ENCODE measurements around the gene UBE2D3.
"Not testable (repeated sequence)": the region's sequence is repeated elsewhere in the genome, so short reads cannot be mapped to it uniquely, and the experiment has no call there.

Gene UBE2D3

DNA sequence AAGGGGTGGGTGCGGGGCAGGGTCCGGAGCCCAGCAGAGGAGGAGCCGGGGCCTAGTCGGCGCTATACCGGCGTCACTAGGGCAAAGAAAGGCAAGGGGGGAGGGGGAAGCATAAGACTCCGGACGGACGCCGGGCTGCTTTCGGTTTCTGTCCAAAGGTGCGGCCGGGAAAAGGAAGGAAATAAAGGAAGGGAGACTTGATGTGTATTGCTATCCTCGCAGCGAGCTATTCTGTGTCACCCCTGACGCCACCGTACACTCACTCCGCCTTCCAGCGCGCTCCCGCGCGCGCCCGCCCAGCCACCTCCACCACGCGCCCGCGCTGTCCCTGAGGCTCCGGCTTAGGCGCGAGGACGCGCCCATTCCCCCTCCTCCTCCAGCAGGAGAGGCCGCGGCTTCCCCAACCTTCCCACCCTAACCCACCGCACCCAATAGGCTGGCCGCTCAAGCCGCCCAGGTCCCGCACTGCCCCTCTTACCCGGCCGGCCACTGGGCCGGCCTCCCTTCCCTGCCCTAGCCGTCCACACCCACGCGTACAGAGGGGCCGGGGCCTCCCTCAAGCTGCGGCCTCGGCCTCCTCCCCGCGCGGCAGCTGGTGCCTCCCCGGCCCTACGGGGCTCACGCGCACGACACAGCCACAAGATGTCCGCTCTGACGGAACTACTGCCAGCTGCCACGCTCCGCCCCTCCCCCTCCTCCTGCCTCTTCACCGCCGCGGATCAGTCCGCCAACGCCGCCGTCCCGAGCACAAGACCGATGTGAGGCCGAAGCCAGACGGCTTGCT is at the start of gene UBE2D3:
Gene UBE2D3, minus strand, starts transcription at position 662 of the 784 bp plus-strand sequence. CDS start 1,043 bp downstream, outside the sequence.
- FAIRE-seq, result no peak

- no peak for FAIRE-seq
Measured at GRCh38 chr4:102871772-102872171, 44.4 kb upstream of the UBE2D3 start.

DNA sequence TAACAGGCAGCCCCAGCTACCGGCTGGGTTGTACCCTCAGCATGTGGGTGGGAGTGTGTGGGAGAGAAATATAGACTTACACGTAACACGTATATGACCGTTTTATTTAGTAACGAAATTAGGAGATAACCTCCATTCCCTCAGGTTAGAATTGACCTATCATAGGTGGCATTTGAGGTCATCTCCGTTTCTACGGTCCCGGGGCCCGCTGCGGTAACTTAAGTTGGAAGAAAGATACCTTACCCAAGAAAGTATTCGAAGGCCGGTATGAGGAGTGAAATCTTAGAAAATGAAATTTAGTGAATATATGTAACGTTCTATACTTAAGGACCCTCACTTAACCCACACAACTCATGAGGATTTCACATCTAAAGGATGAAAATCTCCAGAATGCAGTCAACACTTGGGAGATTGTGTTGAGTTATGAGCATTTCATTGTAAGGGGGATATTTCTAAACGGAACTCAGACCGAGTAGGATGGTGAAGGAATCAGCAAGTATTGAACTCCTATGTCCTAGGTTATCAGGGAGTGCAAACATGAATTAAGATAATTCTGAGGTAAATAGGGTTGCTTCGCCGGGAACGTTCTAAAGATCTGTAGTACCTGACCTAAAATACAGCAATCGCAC is 42.3 kb upstream of the UBE2D3 start:
- FAIRE-seq, result no peak

DNA sequence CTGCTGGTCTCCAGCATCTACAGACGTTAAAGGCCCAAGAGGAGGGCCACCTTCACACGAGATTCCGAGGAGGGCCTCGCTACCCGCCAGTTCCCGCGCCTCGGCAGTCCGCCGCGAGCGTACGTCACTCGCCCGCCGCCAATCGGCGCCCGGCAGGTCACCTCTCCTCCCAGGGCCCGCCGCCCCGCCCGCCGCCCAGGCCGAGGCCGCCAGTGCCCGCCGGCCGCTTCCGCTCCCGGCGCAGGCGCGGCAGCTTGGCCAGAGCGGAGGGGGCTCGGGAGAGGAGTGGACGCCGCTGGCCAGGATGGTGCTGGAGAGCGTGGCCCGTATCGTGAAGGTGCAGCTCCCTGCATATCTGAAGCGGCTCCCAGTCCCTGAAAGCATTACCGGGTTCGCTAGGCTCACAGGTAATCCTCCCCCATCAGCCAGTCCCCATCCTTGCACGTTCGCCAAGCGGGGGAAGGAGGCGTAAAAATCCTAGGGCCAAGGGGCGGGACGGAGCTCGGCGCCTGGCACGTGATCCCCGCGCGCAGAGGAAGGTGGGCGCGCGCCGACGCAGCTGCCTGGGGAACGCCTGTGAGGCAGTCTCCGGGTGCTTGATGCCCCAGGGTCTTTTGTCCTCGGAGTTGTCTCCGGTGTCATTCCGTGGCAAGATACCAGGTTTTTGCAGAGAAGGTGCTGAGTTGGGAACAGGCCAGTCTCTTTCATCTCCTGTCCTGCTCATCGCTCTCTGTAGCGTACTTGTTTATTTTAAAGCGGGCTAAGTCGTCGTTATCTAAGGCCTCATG is 41.6 kb upstream of the UBE2D3 start, which contains the start of gene CISD2:
Gene CISD2, plus strand, starts transcription at position 212 of the 788 bp plus-strand sequence. Its CDS starts 93 bp downstream, at position 305.
- peak; percentile 75 for FAIRE-seq

GRCh38 chr4:102868153-102868780 is 40.9 kb upstream of the UBE2D3 start:
- FAIRE-seq, result peak; percentile 50

DNA sequence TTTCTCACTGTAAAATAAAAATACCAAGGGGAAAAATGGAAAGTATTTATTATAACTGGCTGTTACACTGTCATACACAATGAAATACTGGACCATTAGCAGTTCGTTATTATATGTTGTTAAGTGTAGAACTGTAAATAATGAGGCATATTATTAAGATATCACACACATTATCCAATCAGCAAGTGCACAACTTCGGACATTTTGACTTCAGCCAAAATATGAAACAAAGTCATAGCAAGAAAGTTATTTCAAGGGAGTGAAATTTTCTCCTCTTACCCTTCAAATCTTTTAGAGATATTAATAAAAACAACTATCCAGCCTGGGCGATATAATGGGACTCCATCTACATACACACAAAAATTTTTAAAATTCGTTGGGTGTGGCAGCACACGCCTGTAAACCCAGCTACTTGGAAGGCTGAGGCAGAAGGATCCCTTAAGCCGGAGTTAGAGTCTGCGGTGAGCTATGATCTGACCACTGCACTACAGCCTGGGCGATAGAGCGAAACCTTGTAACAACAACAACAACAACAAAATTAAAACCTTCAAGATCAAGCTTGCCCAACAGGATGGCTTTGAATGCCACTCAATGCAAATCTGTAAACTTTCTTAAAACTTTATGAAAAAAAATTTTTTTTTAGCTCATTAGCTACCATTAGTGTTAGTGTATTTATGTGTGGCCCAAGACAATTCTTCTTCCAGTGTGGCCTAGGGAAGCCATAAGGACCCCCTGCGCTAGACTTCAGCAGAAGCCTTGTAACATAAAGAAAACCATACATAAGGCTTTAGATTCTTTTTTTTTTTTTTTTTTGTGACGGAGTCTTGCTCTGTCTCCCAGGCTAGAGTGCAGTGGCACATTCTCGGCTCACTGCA is 40.2 kb upstream of the UBE2D3 start:
- FAIRE-seq, result no peak

- not testable (repeated sequence) for FAIRE-seq
Measured at GRCh38 chr4:102865327-102865726, 38.0 kb upstream of the UBE2D3 start.

GRCh38 chr4:102862747-102863146 is 35.4 kb upstream of the UBE2D3 start:
- no peak for FAIRE-seq

DNA sequence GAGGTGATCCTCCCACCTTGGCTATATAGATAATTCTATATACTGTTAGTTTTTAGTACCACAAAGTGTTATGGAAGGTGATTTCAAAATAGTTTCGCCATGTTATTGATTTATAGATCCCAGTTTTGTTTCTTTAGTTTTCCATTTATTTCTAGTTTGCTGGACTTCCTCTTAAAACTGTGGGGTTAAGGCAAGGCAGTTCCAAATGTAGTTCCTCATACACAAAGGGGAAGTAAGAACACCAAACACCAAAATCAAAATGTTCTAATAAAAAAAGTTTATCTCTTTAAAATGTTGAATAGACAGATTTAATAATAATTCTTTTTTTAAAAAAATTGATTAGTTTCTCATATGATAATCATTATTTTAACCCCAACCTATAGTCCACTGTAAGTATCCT is 34.7 kb upstream of the UBE2D3 start:
- FAIRE-seq, result peak; percentile 17

GRCh38 chr4:102860611-102861324 is 33.4 kb upstream of the UBE2D3 start:
- no peak for FAIRE-seq

GRCh38 chr4:102858828-102859464 is 31.6 kb upstream of the UBE2D3 start:
- FAIRE-seq, result peak; percentile 61

DNA sequence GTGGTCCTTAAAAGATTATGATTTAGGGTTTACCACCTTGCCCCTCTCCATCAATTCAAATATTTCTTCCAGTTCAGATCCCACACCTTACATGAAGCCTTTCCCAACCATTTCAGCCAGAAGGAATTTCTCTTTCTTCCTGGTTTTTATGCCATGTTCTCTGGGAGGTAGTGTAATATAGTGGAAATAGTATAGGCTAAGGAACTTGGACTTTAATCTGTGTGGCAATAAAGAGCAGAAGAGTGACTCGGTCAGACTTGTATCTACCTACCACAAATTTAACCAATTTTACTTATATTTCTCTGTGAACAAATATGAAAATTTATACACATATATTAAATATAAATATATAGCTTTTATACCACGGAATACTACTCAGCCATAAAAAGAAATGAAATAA is 23.0 kb upstream of the UBE2D3 start:
- FAIRE-seq, result no peak

DNA sequence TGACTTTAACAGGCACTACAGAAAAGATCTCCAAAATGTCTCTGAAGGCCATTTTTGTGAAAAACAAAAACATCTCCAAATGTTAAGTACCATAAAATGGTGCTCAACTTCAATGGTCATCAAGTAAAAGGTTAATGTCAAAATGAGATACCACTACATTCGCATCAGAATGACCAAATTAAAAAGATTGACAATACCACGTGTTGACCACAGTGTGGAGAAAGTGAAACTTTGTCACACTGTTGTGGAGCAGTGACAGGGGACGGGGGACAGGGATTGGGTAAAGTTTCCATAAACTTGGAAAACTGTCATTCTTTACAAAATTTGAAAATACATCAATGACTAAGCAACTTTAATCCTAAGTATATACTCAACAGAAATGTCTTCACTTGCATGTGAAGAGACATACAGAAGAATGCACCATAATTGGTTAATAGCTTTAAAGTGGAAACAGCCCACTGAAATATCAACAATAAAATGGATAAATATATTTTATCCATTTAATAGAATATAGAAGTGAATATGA is 22.3 kb upstream of the UBE2D3 start:
- FAIRE-seq, result no peak

DNA sequence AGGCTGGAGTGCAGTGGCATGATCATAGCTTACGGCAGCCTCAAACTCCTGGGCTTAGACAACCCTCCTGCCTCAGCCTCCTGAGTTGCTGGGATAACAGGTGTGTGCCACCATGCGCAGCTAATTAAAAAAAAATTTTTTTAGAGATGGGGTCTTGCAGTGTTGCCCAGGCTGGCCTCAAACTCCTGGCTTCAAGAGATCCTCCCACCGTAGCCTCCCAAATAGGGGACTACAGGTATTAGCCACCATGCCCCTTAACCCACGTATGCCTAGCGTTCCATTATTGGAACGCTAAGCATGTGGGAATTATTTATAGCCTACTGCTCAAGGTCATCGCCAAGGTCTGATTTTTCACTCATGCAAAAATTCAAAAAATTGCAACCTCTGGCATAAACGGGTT is 20.3 kb upstream of the UBE2D3 start:
- FAIRE-seq, result no peak

DNA sequence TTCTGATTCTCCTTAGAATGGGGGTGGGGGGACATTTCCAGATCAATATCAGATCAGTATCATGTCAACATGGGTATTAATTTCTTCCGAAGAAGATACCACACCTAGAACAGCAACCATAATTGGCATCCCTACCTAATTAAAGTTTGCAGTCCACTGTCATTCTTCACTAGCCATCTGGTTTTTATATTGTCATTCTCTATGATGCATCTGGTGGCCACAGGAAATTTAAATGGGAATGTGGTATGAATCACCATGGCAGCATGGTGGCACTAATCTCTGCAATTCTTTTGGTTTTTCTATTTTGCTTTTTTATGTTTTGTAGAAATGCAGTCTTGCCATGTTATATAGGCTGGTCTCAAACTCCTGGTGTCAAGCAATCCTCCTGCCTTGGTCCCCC is 16.6 kb upstream of the UBE2D3 start:
- FAIRE-seq, result no peak

DNA sequence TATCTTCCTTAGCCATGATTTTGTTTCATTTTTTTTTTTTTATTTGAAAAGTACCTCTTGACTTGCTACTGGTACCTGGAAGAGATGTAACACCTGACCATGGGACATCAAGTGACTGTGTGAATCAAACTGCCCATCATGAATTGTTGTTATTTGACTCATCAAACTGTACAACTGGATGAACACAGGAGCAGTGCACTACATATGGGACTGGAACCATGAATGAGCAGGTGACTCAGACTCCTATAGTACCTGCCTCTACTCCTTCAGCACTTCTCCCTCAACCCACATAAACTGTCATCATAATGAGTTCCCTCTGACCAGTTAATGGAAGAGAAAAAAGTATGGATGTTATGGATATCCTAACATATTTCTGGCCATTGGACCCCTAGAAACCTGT is 15.9 kb upstream of the UBE2D3 start:
- FAIRE-seq, result no peak

GRCh38 chr4:102842367-102842766 is 15.0 kb upstream of the UBE2D3 start:
- FAIRE-seq, result no peak

DNA sequence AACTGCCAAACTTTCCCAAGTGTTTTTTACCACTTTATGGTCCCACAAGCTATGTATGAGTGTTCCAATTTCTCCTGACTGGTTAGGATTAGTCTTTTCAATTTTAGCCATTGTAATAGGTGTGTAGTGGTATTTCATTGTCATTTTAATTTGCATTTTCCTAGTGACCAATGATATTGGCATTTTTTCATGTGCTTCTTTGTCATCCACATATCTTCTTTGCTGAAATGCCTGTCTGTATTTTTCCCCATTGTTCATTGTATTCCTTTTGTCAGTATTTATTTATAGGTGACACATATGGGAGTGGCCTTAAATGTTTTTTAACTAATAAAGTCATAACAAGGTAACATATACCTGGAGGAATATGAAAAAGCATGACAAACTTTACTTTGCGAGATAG is 9.2 kb upstream of the UBE2D3 start:
- FAIRE-seq, result no peak

DNA sequence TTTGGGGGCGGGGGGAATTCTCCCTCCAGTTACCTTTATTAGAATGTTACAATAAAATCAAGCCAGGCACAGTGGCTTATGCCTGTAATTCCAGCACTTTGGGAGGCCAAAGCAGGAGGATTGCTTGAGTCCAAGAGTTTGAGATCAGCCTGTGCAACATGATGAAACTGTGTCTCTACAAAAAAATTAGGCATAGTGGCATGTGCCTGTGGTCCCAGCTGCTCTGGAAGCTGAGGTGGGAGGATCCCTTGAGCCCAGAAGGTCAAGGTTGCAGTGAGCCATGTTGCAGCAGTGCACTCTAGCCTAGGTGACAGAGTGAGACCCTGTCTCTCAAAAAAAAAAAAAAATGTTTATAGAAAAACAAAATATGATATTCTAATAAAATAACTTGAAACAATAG is 5.3 kb upstream of the UBE2D3 start:
- FAIRE-seq, result no peak

- no peak for FAIRE-seq
Measured at GRCh38 chr4:102832105-102832504, 4.8 kb upstream of the UBE2D3 start.

GRCh38 chr4:102829803-102830202 is 2.5 kb upstream of the UBE2D3 start:
- no peak for FAIRE-seq
